AG04450 (cell line): ENCODE data around the gene PRKAG2. TPM values are rescaled to one million over a fixed set of nuclear protein-coding genes. Genes with fewer than 3 reads are reported as not detected.

Source experiments
- CTCF ChIA-PET: fragments of 300-600, 350-600 bp; formaldehyde crosslinking; extraction: SDS; loops from one replicate; lab custom pipeline; 2022; ENCODE audit warnings: antibody characterized with exemption, inconsistent platforms; lab: Charles Lee
- POLR2A ChIA-PET: fragments of 350-600 bp; formaldehyde crosslinking; extraction: SDS; loops from one replicate; lab custom pipeline; 2021; ENCODE audit warnings: antibody characterized with exemption, inconsistent platforms; lab: Yijun Ruan, JAX
- DNase-seq: peaks from one replicate; pipeline ENCODE4 v3.0.0-alpha.2; 2011; ENCODE audit warnings: low read depth, low spot score
- H3K27ac ChIP-seq: one replicate; pipeline ENCODE4 v1.5.1; 2012; ENCODE audit warnings: low read depth, low read length, control low read depth
- H3K27me3 ChIP-seq: one replicate; pipeline ENCODE4 v1.6.0; 2012; ENCODE audit warnings: low read length; ENCODE audit not compliant: control insufficient read depth, insufficient read depth
- H3K4me3 ChIP-seq: 2 replicates; pipeline ENCODE4 v1.5.1; 2011; ENCODE audit warnings: mild to moderate bottlenecking, low read depth, low read length, control low read depth
- H3K9me3 ChIP-seq: 2 replicates; pipeline ENCODE4 v1.5.1; 2012; ENCODE audit warnings: low read length; ENCODE audit not compliant: control insufficient read depth, insufficient read depth
- CTCF ChIP-seq: IDR thresholded peaks from 2 replicates; pipeline ENCODE4 v1.5.1; 2011; ENCODE audit warnings: low read depth, low read length, control low read depth, inconsistent platforms
- polyA plus RNA-seq: library from polyadenylated mRNA; depleted of rRNA; stranded (reverse); fragments of >200 nt; gene quantifications from 2 replicates; pipeline ENCODE4 v1.2.3, GENCODE V29; 2011

Gene PRKAG2
- polyA plus RNA-seq, 1 experiment, result 45.0 TPM

- Histone ChIP-seq H3K27ac (no peak overlapping the region), H3K4me3 (no peak overlapping the region), H3K9me3 (no peaks in the 10 kb centered on the region), H3K27me3 (peaks cover 23% of the 10 kb centered on the region)
- DNase-seq, result no peak
- ChIA-PET CTCF (no interaction called here), POLR2A (no interaction called here)
- no peak for TF ChIP-seq CTCF
These were observed 69.1 kb downstream of the PRKAG2 start for GRCh38 chr7:151807846-151808245.

- DNase-seq, result no peak
- CTCF ChIA-PET, result no interaction called here
- no peak for TF ChIP-seq CTCF
- H3K9me3 ChIP-seq, result no peaks in the 10 kb centered on the region
- no peak overlapping the region for H3K27ac ChIP-seq
- no peak overlapping the region for H3K4me3 ChIP-seq
- POLR2A ChIA-PET, result interaction anchor here (0.6 kb wide), 1 partner anchor 162 kb away, joined by 3 read pairs; no protein-coding TSS in a partner anchor
- H3K27me3 ChIP-seq, result peaks cover 22% of the 10 kb centered on the region
These were observed 69.8 kb downstream of the PRKAG2 start for GRCh38 chr7:151806952-151807775.

- no peak for TF ChIP-seq CTCF
- Histone ChIP-seq H3K27me3 (peaks cover 15% of the 10 kb centered on the region), H3K27ac (no peak overlapping the region), H3K4me3 (no peak overlapping the region), H3K9me3 (no peaks in the 10 kb centered on the region)
- no peak for DNase-seq
- CTCF ChIA-PET, result no interaction called here
- POLR2A ChIA-PET, result no interaction called here
These were observed 70.7 kb downstream of the PRKAG2 start for GRCh38 chr7:151806204-151806603.

GRCh38 chr7:151805191-151805590 is 71.7 kb downstream of the PRKAG2 start:
- Histone ChIP-seq H3K27ac (no peak overlapping the region), H3K4me3 (no peak overlapping the region), H3K27me3 (peaks cover 17% of the 10 kb centered on the region), H3K9me3 (no peaks in the 10 kb centered on the region)
- CTCF ChIA-PET, result no interaction called here
- POLR2A ChIA-PET, result no interaction called here
- no peak for TF ChIP-seq CTCF
- DNase-seq, result no peak

- H3K9me3 ChIP-seq, result no peaks in the 10 kb centered on the region
- DNase-seq, result no peak
- POLR2A ChIA-PET, result no interaction called here
- CTCF ChIA-PET, result no interaction called here
- peaks cover 17% of the 10 kb centered on the region for H3K27me3 ChIP-seq
- H3K27ac ChIP-seq, result no peak overlapping the region
- TF ChIP-seq CTCF, result no peak
- no peak overlapping the region for H3K4me3 ChIP-seq
These were observed 72.2 kb downstream of the PRKAG2 start for GRCh38 chr7:151804756-151805155.
